HG03432 (cell line): Measurements from ENCODE around the gene RXRB.
A peak's percentile ranks its signal among the peaks of the same experiment; 100 is the strongest.

Experiments used
- ATAC-seq: cut with Tn5 transposase; IDR thresholded peaks from one replicate; pipeline ENCODE4 v1.9.1; 2021; ENCODE audit warnings: mild to moderate bottlenecking, moderate library complexity; ENCODE audit not compliant: unreplicated experiment

Gene RXRB

GRCh38 chr6:33177552-33178446 is 22.7 kb downstream of the RXRB start:
- no peak for ATAC-seq

GRCh38 chr6:33176906-33177305 is 23.6 kb downstream of the RXRB start:
- ATAC-seq, result no peak

- ATAC-seq, result no peak
These were observed 24.9 kb downstream of the RXRB start for GRCh38 chr6:33175436-33176069.

GRCh38 chr6:33174784-33175183 is 25.7 kb downstream of the RXRB start:
- no peak for ATAC-seq

GRCh38 chr6:33173535-33174180 is 26.8 kb downstream of the RXRB start:
- ATAC-seq, result no peak

GRCh38 chr6:33172688-33173534 is 27.6 kb downstream of the RXRB start:
- ATAC-seq, result no peak

- no peak for ATAC-seq
These were observed 28.4 kb downstream of the RXRB start for GRCh38 chr6:33171880-33172687.

GRCh38 chr6:33171016-33171879 is 29.2 kb downstream of the RXRB start:
- no peak for ATAC-seq

- peak; percentile 54 for ATAC-seq
These were observed 30.1 kb downstream of the RXRB start for GRCh38 chr6:33170176-33171015.

GRCh38 chr6:33169291-33170175 is 30.9 kb downstream of the RXRB start:
- no peak for ATAC-seq

- ATAC-seq, result no peak
These were observed 31.8 kb downstream of the RXRB start for GRCh38 chr6:33168639-33169038.

- no peak for ATAC-seq
These were observed 32.2 kb downstream of the RXRB start for GRCh38 chr6:33168284-33168601.

GRCh38 chr6:33167374-33168283 is 32.8 kb downstream of the RXRB start:
- no peak for ATAC-seq

GRCh38 chr6:33166811-33167210 is 33.7 kb downstream of the RXRB start:
- ATAC-seq, result no peak

- ATAC-seq, result no peak
These were observed 34.1 kb downstream of the RXRB start for GRCh38 chr6:33166363-33166762.

GRCh38 chr6:33165581-33166258 is 34.7 kb downstream of the RXRB start:
- no peak for ATAC-seq
